NCI-H2227 (cell line): ENCODE results near the gene NEURL2.
"Not testable (repeated sequence)": the region's sequence is repeated elsewhere in the genome, so short reads cannot be mapped to it uniquely, and the experiment has no call there.

ENCODE experiments used
- DNase-seq: peaks from one replicate; lab custom pipeline; 2025; ENCODE audit not compliant: unreplicated experiment; lab: John Stamatoyannopoulos, UW

Gene NEURL2

GRCh38 chr20:45874576-45874975, 16.4 kb downstream of the NEURL2 start:
- no peak for DNase-seq

GRCh38 chr20:45874104-45874481, 16.9 kb downstream of the NEURL2 start:
- DNase-seq = not testable (repeated sequence)

- no peak for DNase-seq
Measured at GRCh38 chr20:45873409-45874103, 17.5 kb downstream of the NEURL2 start.

- DNase-seq = no peak
Measured at GRCh38 chr20:45872626-45873025, 18.4 kb downstream of the NEURL2 start.

GRCh38 chr20:45867819-45868176, 23.2 kb downstream of the NEURL2 start:
- no peak for DNase-seq

GRCh38 chr20:45867136-45867818, 23.7 kb downstream of the NEURL2 start:
- no peak for DNase-seq

- no peak for DNase-seq
Measured at GRCh38 chr20:45866454-45866853, 24.6 kb downstream of the NEURL2 start.

- peak; percentile 31 for DNase-seq
Measured at GRCh38 chr20:45863543-45864470, 27.2 kb downstream of the NEURL2 start.

- peak; percentile 13 for DNase-seq
Measured at GRCh38 chr20:45861221-45862075, 29.6 kb downstream of the NEURL2 start.

- no peak for DNase-seq
Measured at GRCh38 chr20:45860560-45861220, 30.3 kb downstream of the NEURL2 start.

- DNase-seq = no peak
Measured at GRCh38 chr20:45859916-45860315, 31.1 kb downstream of the NEURL2 start.

- peak; percentile 58 for DNase-seq
Measured at GRCh38 chr20:45857882-45858216, 33.2 kb downstream of the NEURL2 start.

GRCh38 chr20:45857114-45857881, 33.7 kb downstream of the NEURL2 start, which contains the start of the genes ACOT8 and ZSWIM3:
Gene ACOT8 (minus strand): TSS chr20:45857392. CDS start chr20:45857315, 77 bp downstream.
Gene ZSWIM3 (plus strand): TSS chr20:45857614. CDS start chr20:45857826, 212 bp downstream.
- DNase-seq = peak; percentile 100

GRCh38 chr20:45853484-45853883, 37.5 kb downstream of the NEURL2 start:
- DNase-seq = no peak

GRCh38 chr20:45852326-45852725, 38.7 kb downstream of the NEURL2 start:
- no peak for DNase-seq

GRCh38 chr20:45851501-45851900, 39.5 kb downstream of the NEURL2 start:
- no peak for DNase-seq

GRCh38 chr20:45850926-45851325, 40.1 kb downstream of the NEURL2 start:
- no peak for DNase-seq

GRCh38 chr20:45850238-45850637, 40.8 kb downstream of the NEURL2 start:
- no peak for DNase-seq

GRCh38 chr20:45848969-45849582, 41.9 kb downstream of the NEURL2 start:
- DNase-seq = no peak
